ENCODE results near the gene IFI27L1.

The IFI27L1 gene

DNA sequence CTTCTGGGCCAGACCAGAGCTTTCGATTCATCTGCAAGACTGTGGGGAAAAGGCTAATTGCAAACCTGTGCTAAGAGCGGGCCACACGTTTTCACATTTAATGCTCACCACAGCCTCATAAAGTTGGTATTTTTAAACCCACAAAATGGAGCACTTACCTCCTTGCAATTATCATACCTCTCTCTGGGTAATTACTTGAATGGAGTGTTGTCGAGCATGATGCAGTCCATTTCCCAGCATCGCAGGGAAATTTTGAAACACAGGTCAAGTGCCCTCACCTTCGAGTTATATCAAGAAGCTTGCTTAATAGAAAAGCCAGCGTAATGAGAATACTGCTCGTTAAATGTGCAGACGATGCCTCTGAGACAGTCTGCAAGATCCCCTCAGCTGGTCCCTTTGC is 57.1 kb downstream of the IFI27L1 start:
- DNase-seq, result peak; percentile 98

DNA sequence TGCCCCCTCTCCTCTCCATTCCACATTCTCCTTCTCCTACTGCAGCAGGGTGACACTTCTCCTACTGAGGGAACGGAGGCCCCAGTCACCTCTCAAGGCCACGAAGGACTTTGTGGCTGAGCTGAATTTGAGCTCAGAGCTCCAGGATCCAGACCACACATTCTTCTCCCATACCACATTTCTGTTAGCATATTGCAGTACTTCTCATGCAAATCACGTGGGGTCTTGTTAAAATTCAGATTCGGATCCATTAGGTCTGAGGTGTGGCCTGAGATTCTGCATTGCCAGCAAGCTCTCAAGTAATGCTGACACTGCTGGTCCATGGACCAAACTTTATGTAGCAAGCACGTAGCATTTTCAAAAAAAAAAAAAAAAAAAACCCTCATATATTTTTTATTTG is 57.9 kb downstream of the IFI27L1 start:
- peak; percentile 31 for DNase-seq

DNA sequence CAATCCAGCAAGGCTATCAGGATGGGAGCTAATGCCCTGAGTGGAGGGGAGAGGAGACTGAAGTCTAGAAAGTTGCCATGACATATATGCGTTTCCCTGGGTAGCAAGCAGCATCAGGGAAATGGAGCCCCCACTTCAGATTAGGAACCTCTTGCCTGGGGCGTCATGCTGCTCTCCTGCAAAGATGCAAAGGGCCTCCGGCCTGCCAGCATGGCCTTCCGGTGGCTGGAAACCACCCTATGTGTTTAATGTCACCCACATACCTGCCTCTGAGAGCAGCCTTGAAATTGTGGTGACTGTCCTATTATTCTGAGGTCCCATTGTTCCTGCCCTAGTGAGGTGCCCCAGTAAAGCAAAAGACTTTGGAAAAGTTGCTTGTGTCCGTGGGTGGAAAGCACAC is 58.3 kb downstream of the IFI27L1 start:
- no peak for DNase-seq

GRCh38 chr14:94142247-94142646 is 61.1 kb downstream of the IFI27L1 start:
- no peak for DNase-seq

GRCh38 chr14:94142836-94143235 is 61.7 kb downstream of the IFI27L1 start:
- DNase-seq, result no peak

- DNase-seq, result no peak
Measured at GRCh38 chr14:94143239-94143638, 62.1 kb downstream of the IFI27L1 start.

GRCh38 chr14:94143711-94144110 is 62.6 kb downstream of the IFI27L1 start:
- no peak for DNase-seq

DNA sequence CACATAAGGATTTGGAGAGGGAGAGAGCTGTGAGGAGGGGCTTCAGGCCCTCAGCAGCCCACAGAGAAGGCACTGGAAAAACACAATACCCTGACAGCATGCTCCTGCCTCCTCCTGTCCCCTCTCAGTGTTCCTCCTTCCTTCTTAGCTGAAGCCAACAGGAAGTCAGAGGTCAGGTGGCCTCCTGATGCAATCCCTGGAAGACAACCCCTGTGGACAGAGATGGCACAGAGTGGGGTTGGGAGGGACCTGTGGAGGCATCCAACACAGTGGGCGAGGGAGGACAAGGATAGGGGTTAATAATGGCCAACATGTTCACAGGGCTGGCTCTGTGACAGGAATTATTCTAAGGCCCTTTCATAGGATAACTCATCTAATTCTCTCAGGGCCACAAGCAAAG is 63.7 kb downstream of the IFI27L1 start:
- no peak for DNase-seq

- DNase-seq, result no peak
Measured at GRCh38 chr14:94145902-94146527, 64.9 kb downstream of the IFI27L1 start.

Data from DMS79 treated with DMSO at 0.1 percent for 48 hours (cell line).